ENCODE measurements around the gene INSIG1. TPM values are rescaled to one million over a fixed set of nuclear protein-coding genes. Genes with fewer than 3 reads are reported as not detected.

The INSIG1 gene
- total and polyA plus RNA-seq, 10 donors, result 15.8 to 61.8 (median 27.7) TPM

DNA sequence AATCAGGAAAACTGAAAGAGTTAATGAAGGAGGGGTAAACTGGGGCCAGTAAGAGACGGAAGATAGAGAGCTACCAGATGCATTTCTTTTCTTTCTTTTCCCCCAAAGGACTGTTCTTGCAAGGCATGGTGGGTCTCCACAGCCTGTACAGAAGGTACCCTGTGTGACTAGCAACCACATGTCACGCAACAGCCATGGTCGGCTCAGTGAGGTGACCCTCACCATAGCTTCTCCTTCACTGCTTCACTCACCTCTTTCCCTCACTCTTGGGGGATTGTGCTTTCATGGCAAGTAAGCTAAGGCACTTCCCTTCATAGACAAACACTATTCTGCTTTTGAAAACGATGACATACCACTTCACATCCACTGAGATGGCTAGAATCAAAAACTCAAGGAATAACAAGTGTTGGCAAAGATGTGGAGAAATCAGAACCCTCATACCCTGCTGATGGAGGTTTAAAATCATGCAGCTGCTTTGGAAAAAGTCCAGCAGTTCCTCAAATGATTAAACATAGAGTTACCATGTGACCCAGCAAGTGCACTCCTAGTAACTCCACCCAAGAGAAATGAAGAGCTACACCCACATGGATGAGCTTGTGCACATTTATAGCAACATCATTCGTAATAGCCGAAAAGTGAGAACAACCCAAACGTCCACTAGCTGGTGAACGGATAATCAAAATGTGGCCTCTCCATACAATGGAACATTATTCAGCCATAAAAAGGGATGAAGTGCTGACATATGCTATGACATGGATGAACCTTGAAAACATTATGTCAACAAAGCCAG is 3.8 kb upstream of the INSIG1 start:
- no peak for DNase-seq
- Histone ChIP-seq H3K27ac (no peak overlapping the region), H3K27me3 (replicated peaks in 1 of 7) (no peaks in the 10 kb centered on the region), H3K36me3 (no peaks in the 10 kb centered on the region), H3K4me1 (peaks cover 0 to 25% (median 14%) of the 10 kb centered on the region in 6 donors), H3K9me3 (no peaks in the 10 kb centered on the region), H3K4me3 (no peak overlapping the region)
- no peak for TF ChIP-seq POLR2AphosphoS5 (IDR thresholded peaks at IDR 0.05)
- no peak for TF ChIP-seq POLR2A (IDR thresholded peaks at IDR 0.05)
- TF ChIP-seq, protein P1, sequence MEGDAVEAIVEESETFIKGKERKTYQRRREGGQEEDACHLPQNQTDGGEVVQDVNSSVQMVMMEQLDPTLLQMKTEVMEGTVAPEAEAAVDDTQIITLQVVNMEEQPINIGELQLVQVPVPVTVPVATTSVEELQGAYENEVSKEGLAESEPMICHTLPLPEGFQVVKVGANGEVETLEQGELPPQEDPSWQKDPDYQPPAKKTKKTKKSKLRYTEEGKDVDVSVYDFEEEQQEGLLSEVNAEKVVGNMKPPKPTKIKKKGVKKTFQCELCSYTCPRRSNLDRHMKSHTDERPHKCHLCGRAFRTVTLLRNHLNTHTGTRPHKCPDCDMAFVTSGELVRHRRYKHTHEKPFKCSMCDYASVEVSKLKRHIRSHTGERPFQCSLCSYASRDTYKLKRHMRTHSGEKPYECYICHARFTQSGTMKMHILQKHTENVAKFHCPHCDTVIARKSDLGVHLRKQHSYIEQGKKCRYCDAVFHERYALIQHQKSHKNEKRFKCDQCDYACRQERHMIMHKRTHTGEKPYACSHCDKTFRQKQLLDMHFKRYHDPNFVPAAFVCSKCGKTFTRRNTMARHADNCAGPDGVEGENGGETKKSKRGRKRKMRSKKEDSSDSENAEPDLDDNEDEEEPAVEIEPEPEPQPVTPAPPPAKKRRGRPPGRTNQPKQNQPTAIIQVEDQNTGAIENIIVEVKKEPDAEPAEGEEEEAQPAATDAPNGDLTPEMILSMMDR (IDR thresholded peaks at IDR 0.05 in 8 of 11, conservative IDR thresholded peaks at IDR 0.05 in 3 of 11), result no peak
- intact Hi-C loops (cut with DNase I; ENCODE audit: low total_unique reads), result no loop called here
- 86 to 93% (median 91%) methylated on average over 8 of the region's 8 CpGs for WGBS, 5 donors

DNA sequence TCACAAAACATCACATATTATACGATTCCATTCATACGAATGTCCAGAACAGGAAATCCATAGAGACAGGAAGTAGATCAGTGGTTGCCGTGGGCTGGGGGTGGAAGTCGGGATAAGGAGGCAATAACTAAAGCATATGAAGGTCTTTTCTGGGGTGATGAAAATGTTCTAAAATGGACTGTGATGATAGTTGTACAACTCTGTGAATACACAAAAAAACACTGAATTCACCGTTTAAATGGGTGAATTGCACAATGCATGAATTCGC is 3.2 kb upstream of the INSIG1 start:
- intact Hi-C loops (cut with DNase I; ENCODE audit: low total_unique reads), result no loop called here

DNA sequence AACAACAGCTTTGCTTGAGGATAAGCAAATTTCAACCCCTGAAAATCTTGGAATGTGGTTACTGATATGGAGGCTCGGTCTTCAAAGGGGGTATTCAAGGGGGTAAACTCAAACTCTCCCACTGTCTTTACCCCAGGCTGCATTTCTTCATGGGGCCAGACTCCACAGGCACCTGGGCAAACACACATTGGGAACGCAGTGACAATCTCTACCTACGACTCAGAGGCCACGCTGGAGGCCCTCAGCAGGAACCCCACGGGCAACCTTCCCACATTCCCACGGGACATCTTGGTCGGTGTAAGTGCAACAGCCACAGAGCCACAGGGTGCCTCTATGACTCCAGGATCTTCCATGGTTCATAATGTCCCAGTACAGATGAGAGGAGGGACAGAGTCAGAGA is 2.2 kb upstream of the INSIG1 start:
- H3K4me1 ChIP-seq, result peaks cover 11 to 40% (median 30%) of the 10 kb centered on the region in 6 donors
- H3K27ac ChIP-seq, result no peak overlapping the region
- DNase-seq, result no peak
- 75 to 92% (median 88%) methylated on average over 7 of the region's 7 CpGs for WGBS, 5 donors
- H3K36me3 ChIP-seq, result peaks cover 0 to 2% (median 0%) of the 10 kb centered on the region in 6 donors
- TF ChIP-seq POLR2AphosphoS5 (IDR thresholded peaks at IDR 0.05) (no peak), POLR2A (IDR thresholded peaks at IDR 0.05) (no peak)
- TF ChIP-seq, protein P1 (IDR thresholded peaks at IDR 0.05 in 8 of 11, conservative IDR thresholded peaks at IDR 0.05 in 3 of 11), result no peak
- H3K9me3 ChIP-seq, result no peaks in the 10 kb centered on the region
- no peak overlapping the region for H3K4me3 ChIP-seq
- intact Hi-C loops (cut with DNase I; ENCODE audit: low total_unique reads), result loop anchor here (5.0 kb wide), 1 partner anchor 88 kb away; no protein-coding TSS in a partner anchor
- no peaks in the 10 kb centered on the region for H3K27me3 ChIP-seq (replicated peaks in 1 of 7)

More for the DNA sequence above, 3.2 kb upstream of the INSIG1 start:
- H3K9me3 ChIP-seq, result no peaks in the 10 kb centered on the region
- no peaks in the 10 kb centered on the region for H3K36me3 ChIP-seq
- H3K4me1 ChIP-seq, result peaks cover 4 to 30% (median 19%) of the 10 kb centered on the region in 6 donors
- H3K27ac ChIP-seq, result no peak overlapping the region
- H3K4me3 ChIP-seq, result no peak overlapping the region
- no peak for DNase-seq
- TF ChIP-seq POLR2AphosphoS5 (IDR thresholded peaks at IDR 0.05), result no peak
- TF ChIP-seq, protein P1 (IDR thresholded peaks at IDR 0.05 in 8 of 11, conservative IDR thresholded peaks at IDR 0.05 in 3 of 11), result no peak
- no peak for TF ChIP-seq POLR2A (IDR thresholded peaks at IDR 0.05)
- 45 to 77% (median 63%) methylated on average over 6 of the region's 6 CpGs for WGBS, 5 donors
- no peaks in the 10 kb centered on the region for H3K27me3 ChIP-seq (replicated peaks in 1 of 7)

DNA sequence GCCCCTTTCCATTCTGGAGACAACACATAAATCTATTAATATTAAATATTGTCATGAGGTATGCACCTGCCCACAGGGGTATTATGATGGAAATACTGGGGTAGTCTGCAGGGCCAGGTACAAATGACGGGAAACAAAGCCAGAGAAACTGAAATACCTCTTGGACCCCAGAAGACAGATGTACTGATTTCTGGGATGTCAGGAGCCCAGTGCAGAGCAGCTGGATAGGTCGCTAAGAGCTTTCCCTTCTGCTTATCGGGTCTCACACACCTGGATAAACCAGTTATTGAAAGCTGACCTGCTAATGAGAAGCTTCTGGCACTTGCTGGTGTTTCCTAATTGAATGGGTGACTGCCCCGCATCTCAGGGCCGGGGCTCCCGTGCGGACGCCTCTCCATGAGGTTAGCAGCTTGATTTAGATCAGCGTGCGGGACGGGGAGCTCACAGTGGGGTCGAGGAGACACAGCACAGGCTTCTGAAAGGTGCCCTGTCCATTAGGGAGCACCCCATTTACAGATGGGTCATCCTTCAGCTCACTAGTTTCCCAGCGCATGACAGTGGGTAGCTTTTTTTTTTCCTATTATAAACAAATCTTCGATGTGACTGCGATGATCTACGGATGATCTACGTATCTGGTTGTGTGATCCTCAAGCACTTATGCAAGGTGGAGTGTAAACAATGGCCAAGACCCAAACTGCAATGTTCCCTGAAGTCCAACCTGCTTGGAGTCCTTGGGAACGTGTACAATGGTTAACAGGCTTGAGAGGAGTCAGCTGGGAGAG is 1.5 kb upstream of the INSIG1 start:
- no peak for DNase-seq
- 80 to 86% (median 82%) methylated on average over 16 to 18 of the region's 18 CpGs for WGBS, 5 donors
- H3K36me3 ChIP-seq, result peaks cover 0 to 9% (median 0%) of the 10 kb centered on the region in 6 donors
- no peaks in the 10 kb centered on the region for H3K27me3 ChIP-seq (replicated peaks in 1 of 7)
- intact Hi-C loops (cut with DNase I; ENCODE audit: low total_unique reads), result loop anchor here (5.0 kb wide), 1 partner anchor 89 kb away; no protein-coding TSS in a partner anchor
- H3K27ac ChIP-seq, result peak overlapping the region; percentile 73 to 100 (median 98)
- H3K4me1 ChIP-seq, result peaks cover 11 to 47% (median 37%) of the 10 kb centered on the region in 6 donors
- no peaks in the 10 kb centered on the region for H3K9me3 ChIP-seq
- H3K4me3 ChIP-seq, result peak overlapping the region in 7 of 8 donors; percentile 71 to 98 (median 93)
- no peak for TF ChIP-seq POLR2AphosphoS5 (IDR thresholded peaks at IDR 0.05)
- TF ChIP-seq, protein P1 (IDR thresholded peaks at IDR 0.05 in 8 of 11, conservative IDR thresholded peaks at IDR 0.05 in 3 of 11), result no peak
- no peak for TF ChIP-seq POLR2A (IDR thresholded peaks at IDR 0.05)
